Heart left ventricle (tissue), 16 donors: Measurements from ENCODE around the gene CCIN. TPM values are rescaled to one million over a fixed set of nuclear protein-coding genes. Genes with fewer than 3 reads are reported as not detected.
"Not testable (repeated sequence)": the region's sequence is repeated elsewhere in the genome, so short reads cannot be mapped to it uniquely, and the experiment has no call there.

Experiments
- ATAC-seq, 4 donors: fragments of 200-7000 bp; cut with Tn5 transposase; one replicate each; pipeline ENCODE4 v1.9.1; 2020 to 2022; ENCODE audit warnings: moderate library complexity in 4 of 4, mild to moderate bottlenecking in 3 of 4, moderate number of reproducible peaks in 1 of 4
- DNase-seq, 5 donors: peaks; one replicate each; pipeline ENCODE4 v3.0.0-alpha.2; 2020
- H3K27ac ChIP-seq, 12 donors: fragments of 200-600 bp; sonication (generic) in 4 of 12; one replicate each; pipeline versions ENCODE4 v1.5.0 to v1.8.0; 2016 to 2022; ENCODE audit warnings: mild to moderate bottlenecking in 2 of 12
- H3K27me3 ChIP-seq, 9 donors: fragments of 200-600 bp; sonication (generic) in 2 of 9; one replicate each; pipeline versions ENCODE4 v1.5.1 to v1.8.0; 2016 to 2022; ENCODE audit warnings: mild to moderate bottlenecking in 3 of 9
- H3K36me3 ChIP-seq, 9 donors: fragments of 200-600 bp; sonication (generic) in 2 of 9; one replicate each; pipeline versions ENCODE4 v1.5.0 to v1.8.0; 2018 to 2022; ENCODE audit warnings: mild to moderate bottlenecking in 2 of 9
- H3K4me1 ChIP-seq, 12 donors: fragments of 200-600 bp; sonication (generic) in 4 of 12; one replicate each; pipeline versions ENCODE4 v1.5.0 to v1.8.0; 2016 to 2022; ENCODE audit warnings: mild to moderate bottlenecking in 3 of 12
- H3K4me3 ChIP-seq, 12 donors: fragments of 200-600 bp; sonication (generic) in 4 of 12; one replicate each; pipeline versions ENCODE4 v1.5.0 to v1.8.0; 2017 to 2022; ENCODE audit warnings: mild to moderate bottlenecking in 9 of 12, moderate library complexity in 4 of 12
- H3K9me3 ChIP-seq, 12 donors: fragments of 200-600 bp; sonication (generic) in 4 of 12; one replicate each; pipeline versions ENCODE4 v1.5.0 to v1.8.0; 2016 to 2022; ENCODE audit warnings: mild to moderate bottlenecking in 1 of 12
- CTCF ChIP-seq, 12 donors: fragments of 200-600 bp; sonication (generic) in 4 of 12; IDR thresholded peaks; one replicate each; pipeline versions ENCODE4 v1.5.0 to v1.8.0; 2018 to 2022; ENCODE audit warnings: antibody characterized with exemption in 12 of 12, mild to moderate bottlenecking in 5 of 12
- POLR2A ChIP-seq, 2 donors: fragments of 450-650 bp; IDR thresholded peaks; one replicate each; pipeline ENCODE4 v1.6.1; 2017; ENCODE audit warnings: antibody characterized with exemption in 2 of 2, mild to moderate bottlenecking in 2 of 2, moderate library complexity in 2 of 2
- WGBS, 4 donors: extraction: QIAGEN DNeasy Blood & Tissue Kit in 2 of 4; methylation state at CpG; one replicate each; pipeline versions ENCODE4 v1.1.5 to v1.1.7; 2013 to 2018; 5-methylcytosine and 5-hydroxymethylcytosine counted together
- intact Hi-C, 10 donors: fragments of 100-400 bp; cut with DNase I; formaldehyde crosslinking; loops; one replicate each; pipeline versions ENCODE4 v1.11.1 to v1.14.2; 2022
- polyA plus RNA-seq, 2 donors: library from polyadenylated mRNA; stranded (reverse); fragments of 200-250 nt; gene quantifications; one replicate each; pipeline ENCODE4 v1.2.3, GENCODE V29; 2013
- total RNA-seq, 9 donors: library from RNA; depleted of rRNA in 2 of 9; stranded (reverse); fragments of >200 nt in 2 of 9; fragmentation: NEBNext Ultra II Directional in 3 of 9; extraction: Animal tissue kit (Norgen Biotek cat#: 25700) in 3 of 9; gene quantifications; one replicate each; pipeline versions ENCODE4 v1.1.0 to v1.2.4, GENCODE V29; 2016 to 2023
- donor health status: ischemic (EF 13 %, LVEDD 7.1; RV severe dilation, severe dysfunction).
- donor health status: healthy with polysubstance abuse.
- donor health status: DM: no; HTN: yes; CAD: no.
- donor health status: DM: no; HTN: no; CAD: no.
- donor health status: ischemic (EF 25% LVEDD 6.9; RV normal size, moderate dysfunction).
- donor health status: ischemic (EF 25% LVEDD 5.7; RV mildly dilated, moderate dysfunction).
- donor health status: healthy.
- donor health status: DM: yes; HTN: yes; CAD: no.
- donor health status: ischemic (EF 35%, LVEDD 5.7; RV mildly dilated, moderate dysfunction).
- donor health status: nonischemic (EF 11% LVEDD 7.7; RV severe dilation, severe dysfunction).
- donor health status: DM: yes; HTN: yes; CAD: no.
- donor health status: PGD.
- donor health status: ischemic (EF 29% LVEDD 5.4; RV normal size, mild dysfunction).
- donor health status: nonischemic (EF 23%, LVEDD 6.1; RV moderate dilation, normal function).

The CCIN gene
- total and polyA plus RNA-seq, 11 donors: 0.09 to 0.25 (median 0.16) TPM; not detected in 6

GRCh38 chr9:36158917-36159316, 10.3 kb upstream of the CCIN start:
- peak; percentile 33 to 70 (median 63) for ATAC-seq
- 78 to 83% (median 81%) methylated on average over 7 of the region's 7 CpGs for WGBS, 4 donors
- no peak for DNase-seq

GRCh38 chr9:36159509-36159908, 9.7 kb upstream of the CCIN start:
- ATAC-seq, H3K4me3 ChIP-seq, intact Hi-C loops, H3K27me3 ChIP-seq, H3K9me3 ChIP-seq, DNase-seq: not testable (repeated sequence)
- H3K27ac ChIP-seq: peak overlapping the region in 9 of 12 donors; percentile 4 to 91 (median 70)
- H3K36me3 ChIP-seq: peaks cover 0 to 17% (median 0%) of the 10 kb centered on the region in 9 donors
- peaks cover 0 to 62% (median 17%) of the 10 kb centered on the region in 12 donors for H3K4me1 ChIP-seq
- WGBS, 4 donors: 88 to 98% (median 95%) methylated on average over 4 of the region's 4 CpGs

More at GRCh38 chr9:36158917-36159316, 10.3 kb upstream of the CCIN start:
- no peak overlapping the region for H3K4me3 ChIP-seq
- peaks cover 0 to 5% (median 0%) of the 10 kb centered on the region in 12 donors for H3K9me3 ChIP-seq
- intact Hi-C loops: no loop called here
- no peaks in the 10 kb centered on the region for H3K27me3 ChIP-seq
- H3K36me3 ChIP-seq: peaks cover 0 to 17% (median 0%) of the 10 kb centered on the region in 9 donors
- TF ChIP-seq POLR2A (IDR thresholded peaks at IDR 0.05) (no peak), CTCF (IDR thresholded peaks at IDR 0.05) (no peak)
- peaks cover 0 to 63% (median 21%) of the 10 kb centered on the region in 12 donors for H3K4me1 ChIP-seq
- peak overlapping the region; percentile 42 to 91 (median 66) for H3K27ac ChIP-seq

DNA sequence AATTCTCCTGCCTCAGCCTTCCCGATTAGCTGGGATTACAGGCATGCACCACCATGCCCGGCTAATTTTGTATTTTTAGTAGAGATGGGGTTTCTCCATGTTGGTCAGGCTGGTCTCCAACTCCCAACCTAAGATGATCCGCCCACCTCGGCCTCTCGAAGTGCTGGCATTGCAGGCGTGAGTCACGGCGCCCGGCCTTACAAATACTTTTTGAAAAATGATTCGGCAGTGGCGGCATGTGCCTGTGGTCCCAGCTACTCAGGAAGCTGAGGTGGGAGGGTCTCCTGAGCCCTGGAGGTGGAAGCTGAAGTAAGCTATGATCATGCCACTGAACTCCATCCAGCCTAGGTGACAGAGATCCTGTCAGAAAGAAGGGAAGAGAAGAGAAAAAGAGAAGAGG, 9.1 kb upstream of the CCIN start:
- peaks cover 0 to 61% (median 12%) of the 10 kb centered on the region in 12 donors for H3K4me1 ChIP-seq
- H3K27ac ChIP-seq: peak overlapping the region in 2 of 12 donors; percentile 76 to 89
- H3K36me3 ChIP-seq: peaks cover 0 to 17% (median 0%) of the 10 kb centered on the region in 9 donors
- intact Hi-C loops: loop anchor here in 4 of 10 donors (5.0 to 10.0 kb wide), 3 partner anchors 53 to 205 kb away; partner anchors contain the start of gene OR2S2 (in 3 of the 4)
- H3K4me3 ChIP-seq, DNase-seq, H3K9me3 ChIP-seq, ATAC-seq, H3K27me3 ChIP-seq: not testable (repeated sequence)
- WGBS, 4 donors: 85 to 96% (median 87%) methylated on average over 11 of the region's 11 CpGs

GRCh38 chr9:36161187-36161586, 8.0 kb upstream of the CCIN start:
- Histone ChIP-seq H3K9me3 (peaks cover 0 to 5% (median 0%) of the 10 kb centered on the region in 12 donors), H3K4me1 (peaks cover 0 to 67% (median 14%) of the 10 kb centered on the region in 12 donors), H3K36me3 (peaks cover 0 to 11% (median 0%) of the 10 kb centered on the region in 9 donors), H3K4me3 (no peak overlapping the region), H3K27ac (peak overlapping the region in 10 of 12 donors; percentile 8 to 89 (median 54)), H3K27me3 (peaks cover 0 to 3% (median 0%) of the 10 kb centered on the region in 9 donors)
- ATAC-seq (peak in 1 of 4 donors; percentile 6), DNase-seq (no peak)
- TF ChIP-seq CTCF (IDR thresholded peaks at IDR 0.05): no peak
- intact Hi-C loops: loop anchor here in 4 of 10 donors (5.0 to 10.0 kb wide), 3 partner anchors 54 to 206 kb away; partner anchors contain the start of gene OR2S2 (in 3 of the 4)
- WGBS, 4 donors: 87 to 95% (median 90%) methylated on average over 2 of the region's 2 CpGs

GRCh38 chr9:36162211-36162738, 6.9 kb upstream of the CCIN start:
- TF ChIP-seq POLR2A (IDR thresholded peaks at IDR 0.05) (no peak), CTCF (IDR thresholded peaks at IDR 0.05) (no peak)
- peak overlapping the region in 6 of 12 donors; percentile 64 to 89 (median 78) for H3K27ac ChIP-seq
- no peak overlapping the region for H3K4me3 ChIP-seq
- H3K4me1 ChIP-seq: peaks cover 0 to 74% (median 18%) of the 10 kb centered on the region in 12 donors
- intact Hi-C loops: loop anchor here in 4 of 10 donors (5.0 to 10.0 kb wide), 3 partner anchors 55 to 207 kb away; partner anchors contain the start of gene OR2S2 (in 3 of the 4)
- H3K27me3 ChIP-seq: peaks cover 0 to 4% (median 0%) of the 10 kb centered on the region in 9 donors
- H3K9me3 ChIP-seq: no peaks in the 10 kb centered on the region
- DNase-seq: no peak
- ATAC-seq: no peak
- WGBS, 4 donors: 88 to 94% (median 91%) methylated on average over 17 of the region's 17 CpGs
- peaks cover 0 to 5% (median 0%) of the 10 kb centered on the region in 9 donors for H3K36me3 ChIP-seq
